Measurements from ENCODE around the gene PDE3A. TPM values are rescaled to one million over a fixed set of nuclear protein-coding genes. Genes with fewer than 3 reads are reported as not detected.
"Not testable (repeated sequence)": the region's sequence is repeated elsewhere in the genome, so short reads cannot be mapped to it uniquely, and the experiment has no call there.

PDE3A gene
- total RNA-seq, 1 experiment from 2014 or later, result not detected

DNA sequence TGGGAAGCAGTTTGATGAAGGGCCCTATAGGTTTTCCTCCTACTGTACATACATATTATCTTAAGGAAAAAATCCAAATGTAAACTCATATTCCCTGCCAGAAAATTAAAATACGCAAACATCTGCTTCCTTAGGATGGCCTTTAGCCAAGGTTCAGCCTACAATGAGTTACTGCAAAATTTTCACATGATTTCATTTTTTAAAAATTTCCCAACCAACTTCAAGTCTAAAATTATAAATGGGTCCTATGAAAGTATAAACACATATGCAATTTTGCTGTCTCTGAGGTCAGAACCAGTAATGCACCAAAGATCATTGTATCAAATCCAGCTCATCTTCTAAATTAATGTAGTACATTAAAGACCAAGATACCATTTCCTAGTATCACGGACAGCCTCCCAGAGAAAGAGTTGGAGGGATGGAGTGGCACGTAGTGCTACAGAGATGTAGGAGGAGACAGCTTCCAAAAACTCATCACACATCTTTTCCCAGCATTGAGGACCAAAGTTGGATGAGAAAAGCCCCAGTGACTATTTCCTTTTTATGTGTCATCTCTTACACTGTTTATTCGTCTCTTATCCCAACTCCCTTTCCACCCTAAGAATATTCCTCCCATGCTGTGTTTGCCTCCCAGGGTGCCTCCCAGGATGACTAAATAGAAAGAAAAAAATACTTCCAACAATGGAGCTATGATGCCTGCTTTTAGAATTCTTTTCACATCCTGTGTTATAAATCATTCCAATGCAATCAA lies 234.5 kb downstream of the PDE3A start:
- DNase-seq (ENCODE audit: low spot score), result peak; percentile 66

DNA sequence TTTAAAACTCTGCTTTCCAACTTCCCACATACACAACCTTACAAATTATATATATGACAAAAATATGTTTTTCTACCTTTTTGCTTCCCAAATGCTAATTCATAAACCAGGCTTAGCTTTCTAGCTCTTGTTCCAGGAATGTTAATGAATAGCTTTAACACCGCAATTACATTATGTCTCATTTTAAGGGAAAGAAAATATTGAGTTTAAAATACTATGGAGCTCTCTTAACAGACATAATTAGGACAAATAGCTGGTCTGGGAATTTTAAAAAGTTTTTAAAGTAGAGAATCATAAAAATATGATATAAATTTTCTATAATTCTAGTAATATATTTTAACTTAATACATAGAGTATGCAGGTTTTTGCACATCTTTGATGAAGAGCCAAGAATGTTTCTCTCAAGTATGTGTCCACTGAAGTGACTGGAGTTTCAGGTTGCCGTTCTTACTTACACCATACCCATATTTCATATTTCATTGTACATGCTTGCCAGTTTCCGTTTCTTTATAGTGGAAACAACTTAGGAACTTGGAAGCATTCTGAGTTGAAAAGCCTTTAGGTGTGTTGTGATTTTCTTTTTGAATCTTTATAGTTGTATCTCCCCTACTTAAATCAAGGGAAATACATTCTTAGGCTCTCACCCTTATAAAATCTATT lies 236.2 kb downstream of the PDE3A start:
- no peak for DNase-seq (ENCODE audit: low spot score)

DNA sequence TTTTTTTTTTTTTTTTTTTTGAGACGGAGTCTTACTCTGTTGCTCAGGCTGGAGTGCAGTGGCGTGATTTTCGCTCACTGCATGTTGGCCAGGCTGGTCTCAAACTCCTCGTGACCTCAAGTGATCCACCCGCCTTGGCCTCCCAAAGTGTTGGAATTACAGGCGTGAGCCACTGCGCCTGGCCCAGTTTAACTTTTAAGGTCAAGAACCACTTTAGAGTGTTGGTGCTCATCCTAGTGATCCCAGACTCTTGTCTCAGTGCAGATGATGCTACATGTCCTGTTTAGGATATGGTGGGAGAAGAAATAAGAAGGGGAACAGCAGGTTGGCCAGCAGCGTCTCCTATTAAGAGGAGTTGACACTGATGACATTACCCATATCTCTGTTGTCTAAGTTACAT lies 246.7 kb downstream of the PDE3A start:
- not testable (repeated sequence) for DNase-seq (ENCODE audit: low spot score)

DNA sequence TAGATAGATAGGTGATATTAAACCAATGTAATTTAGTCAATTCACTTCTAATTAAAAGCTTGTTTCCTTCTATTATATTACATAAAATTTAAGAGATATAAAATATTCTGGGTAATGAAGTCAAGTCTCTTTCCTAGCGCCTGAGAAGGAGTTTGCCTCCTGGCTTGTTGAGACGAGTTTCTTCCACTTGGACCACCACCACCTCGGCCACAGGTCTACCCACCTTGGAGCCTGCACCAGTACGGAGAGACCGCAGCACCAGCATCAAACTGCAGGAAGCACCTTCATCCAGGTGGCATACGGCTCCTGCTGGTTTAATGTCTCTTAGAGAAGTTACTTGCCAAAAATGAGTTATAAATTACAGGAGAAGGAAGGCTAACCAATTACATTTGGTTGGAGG lies 247.8 kb downstream of the PDE3A start:
- DNase-seq (ENCODE audit: low spot score), result no peak

DNA sequence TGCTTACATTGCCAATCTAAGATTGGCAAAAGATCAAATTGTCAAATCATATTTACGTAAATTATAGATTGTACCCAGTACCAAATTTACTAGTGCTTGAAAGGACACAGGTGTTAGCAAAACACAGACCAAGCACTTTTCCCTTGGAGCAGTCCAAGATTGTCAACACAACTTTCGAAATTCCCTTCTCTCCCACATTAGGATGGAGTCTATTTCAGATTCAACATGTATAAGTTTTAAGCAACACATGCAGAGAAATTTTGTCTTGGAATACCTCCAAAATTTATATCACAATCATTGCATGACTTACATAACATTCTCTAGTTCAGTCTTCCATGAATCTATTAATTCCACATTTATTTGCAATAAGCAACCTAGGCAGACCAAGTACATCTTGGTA lies 251.9 kb downstream of the PDE3A start:
- DNase-seq (ENCODE audit: low spot score), result no peak

DNA sequence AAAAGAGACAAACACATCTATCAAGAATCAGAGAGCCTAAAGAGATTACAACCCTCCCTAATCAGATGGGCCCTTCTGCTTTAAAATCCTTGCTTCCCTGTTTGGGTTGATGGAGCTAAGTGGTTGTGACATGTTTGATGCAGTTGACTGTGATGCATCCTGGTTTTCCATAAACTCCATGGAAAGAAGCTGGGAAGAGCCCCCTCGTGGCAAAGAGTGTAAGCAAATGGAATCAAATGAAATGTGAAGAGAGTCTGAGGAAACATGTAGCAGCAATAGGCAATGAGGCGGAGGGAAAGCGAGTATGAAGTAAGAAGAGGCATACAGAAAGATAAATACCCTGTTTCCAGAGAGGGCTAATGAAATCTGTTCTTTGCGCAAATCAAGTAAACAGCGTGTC lies 256.4 kb downstream of the PDE3A start:
- DNase-seq (ENCODE audit: low spot score), result peak; percentile 50

DNA sequence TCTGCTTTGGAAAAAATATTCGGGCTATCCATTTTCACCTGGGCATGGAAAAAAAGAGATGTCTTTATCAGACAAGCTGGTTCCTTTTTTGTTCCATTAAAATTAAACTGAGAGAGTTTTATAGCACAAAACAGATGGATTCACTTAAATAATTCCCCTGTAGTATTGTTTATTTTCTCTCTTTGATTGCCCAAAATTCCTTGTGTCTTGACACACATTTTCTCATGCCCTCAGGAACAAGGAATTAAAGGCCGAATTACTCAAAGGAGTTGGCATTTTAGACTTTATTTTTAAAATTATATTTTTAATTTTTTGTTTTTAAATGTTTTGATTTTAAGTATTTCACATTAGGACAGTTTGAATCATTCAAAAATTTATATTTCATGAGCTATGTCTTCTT lies 257.2 kb downstream of the PDE3A start:
- DNase-seq (ENCODE audit: low spot score), result no peak

DNA sequence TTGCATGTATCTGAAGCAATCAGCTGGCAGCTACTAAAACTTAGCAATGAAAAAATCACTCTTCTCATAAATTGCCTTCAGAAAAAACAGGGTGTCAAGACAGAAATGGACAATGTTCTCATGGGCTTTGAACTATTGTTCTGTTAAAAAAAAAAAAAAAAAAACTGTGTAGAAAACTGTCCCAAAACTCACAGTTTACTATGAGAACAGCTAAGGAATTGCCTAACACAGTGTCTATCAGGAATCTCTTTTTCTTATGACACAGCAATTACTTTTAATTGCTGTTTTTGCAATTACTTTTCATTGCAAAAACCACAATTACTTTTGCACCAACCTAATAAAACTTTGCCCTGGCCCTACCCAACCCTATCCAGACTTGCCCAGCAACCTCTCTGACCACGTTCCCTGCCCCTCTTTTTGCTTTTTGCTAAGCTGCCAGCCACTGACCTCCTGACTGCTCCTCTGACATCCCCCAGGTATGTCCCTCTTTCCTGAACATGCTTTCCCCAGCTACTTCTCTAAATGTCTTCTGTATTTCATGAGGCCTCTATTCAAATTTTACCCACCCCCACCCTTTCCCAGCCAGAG lies 258.8 kb downstream of the PDE3A start:
- DNase-seq (ENCODE audit: low spot score), result no peak

DNA sequence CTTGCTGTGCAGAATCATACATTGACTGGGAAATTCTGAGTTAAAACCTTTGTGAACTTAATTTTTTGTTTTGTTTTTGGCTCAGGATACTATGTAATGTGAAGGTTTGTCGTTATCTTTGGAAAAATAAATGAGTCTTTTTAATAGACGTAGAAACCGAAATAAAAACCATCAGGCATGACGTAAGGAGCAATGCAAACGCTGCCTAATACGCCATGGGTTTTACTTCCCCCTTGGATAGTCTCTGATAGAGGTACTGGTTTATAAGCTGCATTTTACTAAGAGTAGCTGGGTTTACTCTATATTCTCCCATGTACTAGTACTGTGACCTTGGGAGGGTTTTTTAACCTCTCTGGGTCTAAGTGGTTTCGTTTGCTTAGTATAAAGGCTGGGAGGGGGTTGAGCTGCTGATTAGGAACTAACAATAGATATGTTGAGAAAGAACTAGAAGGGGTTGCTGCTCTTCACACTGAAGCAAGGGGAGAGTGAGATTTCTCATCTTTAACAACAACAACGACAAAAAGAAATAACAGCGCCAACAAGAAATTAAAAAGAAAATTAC lies 260.0 kb downstream of the PDE3A start:
- DNase-seq (ENCODE audit: low spot score), result no peak

DNA sequence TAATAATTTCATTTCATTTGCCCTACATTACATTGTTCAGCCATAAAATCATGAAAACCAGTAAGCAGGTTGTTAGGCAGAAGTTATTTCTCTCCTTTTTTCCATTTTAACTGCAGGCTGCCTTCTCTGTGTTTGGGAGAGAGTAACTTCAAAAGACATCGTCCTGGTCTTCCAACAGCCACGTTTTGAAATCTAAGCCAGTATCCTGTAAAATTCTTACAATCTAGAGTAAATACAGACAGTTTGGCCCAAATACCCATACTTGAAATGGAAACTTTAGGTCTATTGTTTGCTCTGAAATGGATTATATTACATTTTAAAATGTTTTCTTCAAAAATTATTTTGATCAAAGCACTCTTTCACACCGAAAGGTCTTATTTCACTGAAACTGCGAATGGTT lies 260.7 kb downstream of the PDE3A start:
- DNase-seq (ENCODE audit: low spot score), result no peak

DNA sequence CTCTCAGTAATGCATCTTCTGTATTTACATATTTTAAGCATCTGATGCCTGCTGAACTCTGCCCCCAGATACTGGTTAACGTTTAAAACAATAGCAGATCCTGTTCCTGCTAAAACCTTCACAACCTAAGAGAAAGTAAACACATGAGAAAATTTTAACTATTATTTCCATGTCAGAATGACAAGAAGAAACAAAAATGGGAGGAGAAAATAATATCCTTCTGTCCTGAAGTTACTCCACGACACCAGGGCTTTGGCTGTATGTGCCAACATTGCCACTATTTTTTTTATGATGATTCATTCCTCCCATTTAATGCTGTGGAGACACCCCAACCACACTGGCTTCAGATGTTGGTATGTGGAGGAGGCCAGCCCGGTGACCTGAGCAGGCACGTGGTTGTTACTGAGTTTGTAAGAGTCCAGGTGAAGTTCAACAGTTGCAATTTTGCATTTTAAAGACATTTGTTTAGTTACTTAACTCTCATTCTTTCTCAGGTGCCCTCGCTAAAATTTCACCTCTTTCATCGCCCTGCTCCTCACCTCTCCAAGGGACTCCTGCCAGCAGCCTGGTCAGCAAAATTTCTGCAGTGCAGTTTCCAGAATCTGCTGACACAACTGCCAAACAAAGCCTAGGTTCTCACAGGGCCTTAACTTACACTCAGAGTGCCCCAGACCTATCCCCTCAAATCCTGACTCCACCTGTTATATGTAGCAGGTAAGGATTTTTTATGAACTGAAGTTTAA lies 261.2 kb downstream of the PDE3A start:
- peak; percentile 44 for DNase-seq (ENCODE audit: low spot score)

DNA sequence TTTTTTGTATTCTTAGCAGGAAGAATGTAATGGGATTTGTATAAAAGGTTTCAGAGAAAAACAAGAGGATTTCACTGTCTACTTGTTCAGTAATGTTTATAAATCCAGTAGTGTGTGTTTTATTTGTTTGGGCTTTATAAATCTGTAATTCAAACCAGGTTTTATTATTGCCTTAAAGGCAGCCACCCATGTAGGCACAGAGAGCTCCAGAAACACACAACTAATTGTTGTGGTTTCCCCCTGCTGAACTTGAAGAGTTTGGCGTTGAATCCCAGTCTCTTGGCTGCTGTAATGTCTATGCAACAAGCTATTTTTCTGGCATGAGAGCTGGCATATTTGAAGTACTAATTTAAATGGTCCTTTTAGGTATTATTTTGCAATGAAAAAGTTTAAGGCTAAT lies 263.4 kb downstream of the PDE3A start:
- no peak for DNase-seq (ENCODE audit: low spot score)

DNA sequence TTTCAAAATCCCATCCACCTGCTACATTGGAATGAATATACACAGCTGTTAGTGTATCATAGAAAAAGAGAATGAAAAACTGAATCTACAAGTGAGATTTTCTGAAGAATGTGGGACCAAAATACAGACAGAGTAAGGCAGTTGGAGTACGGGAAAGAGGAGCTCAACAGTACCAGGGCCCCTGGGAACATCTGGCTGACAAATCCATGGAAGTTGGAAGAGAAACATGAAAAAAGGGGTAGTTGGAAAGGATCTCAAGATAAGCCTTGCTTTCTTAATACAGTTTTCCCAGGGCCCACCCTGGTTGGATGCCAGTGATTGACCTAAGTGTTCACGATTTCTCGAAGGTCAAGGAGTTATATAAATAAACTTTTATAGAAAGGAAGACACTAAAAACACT lies 272.8 kb downstream of the PDE3A start:
- DNase-seq (ENCODE audit: low spot score), result no peak

DNA sequence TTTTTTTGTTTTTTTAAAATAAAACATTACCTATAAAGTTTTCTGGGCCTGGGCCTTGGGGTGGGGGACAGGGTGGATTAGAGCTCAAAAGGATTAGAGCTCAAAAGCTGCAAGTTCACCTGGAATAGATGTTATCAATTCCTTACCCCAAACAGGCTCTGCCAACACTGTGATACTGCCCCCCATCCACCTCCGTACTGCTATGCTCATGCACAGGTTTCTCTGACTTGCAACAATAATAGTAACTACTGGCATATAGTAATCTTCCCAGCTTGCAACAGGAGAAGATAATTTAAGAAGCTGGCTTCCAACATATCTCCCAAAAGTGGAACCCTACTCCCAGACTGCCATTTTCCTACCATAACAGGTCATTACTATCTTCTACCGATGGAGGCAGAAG lies 275.5 kb downstream of the PDE3A start:
- no peak for DNase-seq (ENCODE audit: low spot score)

DNA sequence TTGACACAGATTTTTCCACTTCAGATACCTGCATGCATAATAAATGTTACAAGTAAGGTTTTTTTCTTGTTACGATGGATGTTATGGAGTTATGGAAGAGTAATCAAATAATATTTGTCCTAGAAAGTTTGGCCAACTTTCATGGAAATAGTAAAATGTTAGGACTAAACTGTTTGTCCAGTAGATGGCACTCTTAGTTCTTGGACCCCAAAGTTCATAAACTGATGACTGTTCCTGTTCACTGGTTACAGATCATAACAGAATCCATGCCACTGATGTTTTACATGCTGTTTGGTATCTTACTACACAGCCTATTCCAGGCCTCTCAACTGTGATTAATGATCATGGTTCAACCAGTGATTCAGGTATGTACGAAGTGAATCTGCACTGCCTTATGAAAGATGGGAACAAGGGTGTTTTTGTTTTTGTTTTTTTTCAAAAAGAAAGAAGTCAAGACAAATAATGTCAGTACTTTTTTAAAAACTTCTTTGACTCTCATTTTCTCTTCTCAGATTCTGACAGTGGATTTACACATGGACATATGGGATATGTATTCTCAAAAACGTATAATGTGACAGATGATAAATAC lies 278.0 kb downstream of the PDE3A start:
- peak; percentile 55 for DNase-seq (ENCODE audit: low spot score)

DNA sequence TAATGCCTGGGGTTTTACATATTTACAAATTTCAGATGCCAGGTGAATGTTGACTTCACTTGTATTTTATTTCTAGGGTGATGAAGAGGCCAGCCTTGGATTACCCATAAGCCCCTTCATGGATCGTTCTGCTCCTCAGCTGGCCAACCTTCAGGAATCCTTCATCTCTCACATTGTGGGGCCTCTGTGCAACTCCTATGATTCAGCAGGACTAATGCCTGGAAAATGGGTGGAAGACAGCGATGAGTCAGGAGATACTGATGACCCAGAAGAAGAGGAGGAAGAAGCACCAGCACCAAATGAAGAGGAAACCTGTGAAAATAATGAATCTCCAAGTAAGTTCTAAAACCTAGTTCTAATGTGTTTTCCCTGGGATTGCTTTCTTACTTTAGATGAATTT lies 285.5 kb downstream of the PDE3A start:
- no peak for DNase-seq (ENCODE audit: low spot score)

DNA sequence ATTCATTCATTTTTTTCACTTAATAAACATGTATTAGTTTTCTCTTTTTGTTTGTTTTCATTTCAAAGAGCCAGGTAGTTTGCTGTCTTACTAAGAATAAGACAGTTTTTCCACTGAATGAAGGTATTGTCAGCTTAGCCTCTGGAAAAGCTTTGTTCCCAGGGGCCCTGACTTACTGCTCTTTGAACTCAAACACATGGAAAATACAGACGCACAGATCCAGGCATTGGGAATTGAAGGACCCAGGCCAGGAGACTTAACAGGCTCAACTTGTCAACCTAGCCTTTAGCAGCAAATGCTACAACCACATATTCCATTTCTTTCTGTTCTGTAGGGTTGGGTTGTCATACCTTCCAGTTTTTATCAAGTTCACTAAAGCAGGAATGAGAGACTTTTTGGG lies 288.3 kb downstream of the PDE3A start:
- no peak for DNase-seq (ENCODE audit: low spot score)

DNA sequence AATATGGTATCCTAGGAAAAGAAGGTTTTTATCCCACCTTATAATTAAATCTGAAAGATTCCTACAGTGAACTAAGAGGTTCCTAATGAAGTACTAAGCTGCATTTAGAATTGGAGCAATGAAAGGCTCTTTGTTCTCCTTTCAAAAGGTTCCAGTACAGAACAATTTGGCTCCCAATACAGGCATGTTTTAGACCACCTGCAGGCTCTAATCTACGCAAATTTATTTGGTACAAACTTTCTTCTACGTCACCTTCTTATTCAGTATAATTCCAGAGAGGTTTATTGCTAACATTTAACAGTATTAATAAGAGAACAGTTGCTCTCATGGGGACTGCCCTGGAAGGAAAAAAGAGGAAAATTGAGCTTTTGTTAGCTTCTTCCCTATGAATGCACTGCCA lies 289.2 kb downstream of the PDE3A start:
- DNase-seq (ENCODE audit: low spot score), result no peak

DNA sequence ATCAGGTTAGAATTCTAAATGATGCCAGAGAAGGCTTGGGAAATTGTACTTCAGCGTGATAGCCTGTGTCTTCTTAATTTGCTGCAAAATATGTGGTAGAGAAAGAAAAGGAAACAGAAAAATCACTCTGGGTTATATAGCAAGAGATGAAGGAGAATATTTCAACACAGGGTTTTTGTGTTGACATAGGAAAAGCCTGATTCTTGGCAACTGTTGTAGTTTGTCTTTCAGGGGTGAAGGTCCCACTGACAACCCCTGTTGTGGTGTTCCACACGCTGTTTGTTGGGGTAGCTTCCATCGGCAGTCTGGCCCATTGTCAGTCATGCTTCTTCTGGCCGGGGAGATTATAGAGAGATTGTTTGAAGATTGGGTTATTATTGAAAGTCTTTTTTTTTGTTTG lies 313.0 kb downstream of the PDE3A start:
- DNase-seq (ENCODE audit: low spot score), result no peak

DNA sequence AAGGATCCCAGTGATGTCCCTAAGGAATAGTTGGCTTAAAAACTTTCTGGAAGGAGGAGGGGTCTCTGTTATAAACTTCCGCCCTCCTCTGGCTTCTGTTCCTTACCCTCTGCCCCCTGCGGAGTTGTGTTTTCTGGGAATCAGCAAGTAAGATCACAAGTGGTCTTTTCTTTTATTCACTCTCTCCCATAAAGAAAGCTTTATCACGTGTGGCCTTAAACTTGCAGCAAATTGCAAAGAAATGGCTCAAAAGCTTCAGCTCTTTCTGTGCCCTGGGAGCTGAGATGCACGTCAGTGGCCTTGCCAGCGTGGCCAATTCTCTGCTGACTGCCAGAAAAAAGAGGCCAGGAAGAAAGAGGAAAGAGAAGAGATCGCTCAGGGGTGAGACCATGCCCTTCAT lies 326.9 kb downstream of the PDE3A start, which contains the start of gene SLCO1C1:
SLCO1C1 (plus strand) TSS at position 101 of the 400 bp plus-strand sequence. CDS start 4,245 bp downstream, outside the sequence.
- DNase-seq (ENCODE audit: low spot score), result no peak

DNA sequence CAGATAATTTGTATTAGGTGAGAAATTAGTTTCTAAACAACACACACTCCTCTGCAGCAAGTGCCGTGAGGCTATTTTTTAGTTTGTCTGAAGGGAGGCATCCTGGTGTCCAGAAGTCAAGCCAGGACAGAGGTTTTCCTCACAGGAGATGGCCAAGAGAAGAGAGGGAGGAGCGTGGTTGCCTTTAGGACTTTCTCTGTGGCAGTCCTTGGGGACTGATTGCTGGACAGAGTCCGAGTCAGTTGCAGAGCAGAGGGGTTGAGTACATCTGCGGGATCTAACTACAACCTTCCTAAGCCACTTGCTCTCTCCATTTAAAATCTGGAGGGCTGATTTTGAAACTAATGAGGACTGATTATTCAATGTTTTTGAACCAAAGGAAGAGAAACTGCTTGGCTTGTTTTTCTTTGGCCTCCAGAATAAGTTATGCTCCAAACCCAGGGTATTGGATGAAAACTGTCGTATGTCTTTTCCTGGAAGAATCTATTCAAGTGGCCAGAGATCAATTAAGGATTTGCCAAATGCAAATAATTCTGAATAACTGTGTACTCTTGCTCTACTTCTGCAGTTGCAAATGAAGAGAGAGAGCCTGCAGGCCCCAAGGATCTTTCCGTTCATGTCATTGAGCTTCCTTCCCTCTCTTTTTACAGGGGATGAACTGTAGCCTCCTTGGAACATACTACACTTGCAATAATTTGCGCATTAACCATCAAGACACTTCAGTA lies 328.0 kb downstream of the PDE3A start:
- DNase-seq (ENCODE audit: low spot score), result no peak
